NCI-H2171 (cell line): ENCODE data around the gene FXYD2.
"Not testable (repeated sequence)": the region's sequence is repeated elsewhere in the genome, so short reads cannot be mapped to it uniquely, and the experiment has no call there.

ENCODE experiments used
- DNase-seq: peaks from one replicate; lab custom pipeline; 2025; lab: John Stamatoyannopoulos, UW

FXYD2 gene

GRCh38 chr11:117820071-117820470 is 4.5 kb downstream of the FXYD2 start:
- no peak for DNase-seq

GRCh38 chr11:117819096-117820040 is 5.2 kb downstream of the FXYD2 start:
- peak; percentile 47 for DNase-seq

- no peak for DNase-seq
Measured at GRCh38 chr11:117818041-117818873, 6.3 kb downstream of the FXYD2 start.

- peak; percentile 48 for DNase-seq
Measured at GRCh38 chr11:117817368-117818040, 7.0 kb downstream of the FXYD2 start.

- no peak for DNase-seq
Measured at GRCh38 chr11:117816846-117817367, 7.6 kb downstream of the FXYD2 start.

DNA sequence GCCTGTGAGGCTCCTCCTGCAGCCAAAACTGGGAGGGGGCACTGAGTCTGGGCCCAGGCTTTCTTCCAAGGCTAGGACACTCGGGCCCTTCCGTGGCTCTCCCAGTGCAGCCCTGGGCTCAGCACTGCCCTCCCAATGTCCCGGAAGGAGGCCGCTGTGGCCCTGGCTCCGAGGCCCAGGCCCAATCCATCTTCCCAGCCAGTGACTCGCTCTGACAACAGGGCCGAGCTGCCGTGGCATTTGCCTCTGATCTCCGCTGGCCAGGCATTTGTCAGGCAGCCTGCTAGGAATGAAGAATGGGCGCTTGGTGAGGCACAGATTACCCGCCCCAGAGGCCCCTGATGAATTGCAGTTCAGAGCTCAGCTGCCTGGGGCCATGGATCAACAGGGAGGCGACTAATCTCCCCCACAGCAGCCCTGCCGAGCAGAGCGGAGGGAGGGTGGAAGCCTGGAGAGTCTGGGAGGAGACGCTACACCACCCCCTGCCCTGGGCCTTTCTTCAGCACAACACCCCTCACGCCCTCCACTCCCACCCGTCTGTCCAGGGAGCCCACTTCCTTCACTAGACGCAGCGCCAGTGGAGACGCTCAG is 8.3 kb downstream of the FXYD2 start:
- no peak for DNase-seq

- no peak for DNase-seq
Measured at GRCh38 chr11:117815262-117815803, 9.2 kb downstream of the FXYD2 start.

DNA sequence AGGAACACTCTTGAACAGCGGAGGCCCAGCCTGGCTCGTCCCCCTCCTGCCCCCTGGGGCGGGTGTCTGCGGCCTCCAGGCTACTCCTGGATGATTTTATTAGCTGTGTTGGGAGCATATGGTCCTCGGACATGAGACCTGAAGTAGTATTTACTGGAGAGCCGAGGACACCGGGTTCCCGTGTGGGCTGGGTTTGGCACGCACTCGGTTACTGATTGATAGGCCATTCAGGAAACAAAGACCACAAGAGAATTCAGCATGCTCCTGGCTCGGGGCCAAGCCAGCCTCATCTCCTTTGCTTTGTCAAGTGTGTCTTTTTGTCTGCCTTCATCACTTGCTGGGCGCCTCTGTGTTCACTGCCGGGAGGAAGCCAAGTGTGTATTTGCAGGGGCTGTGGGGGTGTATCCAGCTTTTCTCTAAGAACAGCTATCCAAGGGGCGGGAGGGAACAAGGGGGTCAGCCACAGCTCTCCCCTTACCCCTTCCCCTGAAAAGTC is 9.7 kb downstream of the FXYD2 start:
- no peak for DNase-seq

DNA sequence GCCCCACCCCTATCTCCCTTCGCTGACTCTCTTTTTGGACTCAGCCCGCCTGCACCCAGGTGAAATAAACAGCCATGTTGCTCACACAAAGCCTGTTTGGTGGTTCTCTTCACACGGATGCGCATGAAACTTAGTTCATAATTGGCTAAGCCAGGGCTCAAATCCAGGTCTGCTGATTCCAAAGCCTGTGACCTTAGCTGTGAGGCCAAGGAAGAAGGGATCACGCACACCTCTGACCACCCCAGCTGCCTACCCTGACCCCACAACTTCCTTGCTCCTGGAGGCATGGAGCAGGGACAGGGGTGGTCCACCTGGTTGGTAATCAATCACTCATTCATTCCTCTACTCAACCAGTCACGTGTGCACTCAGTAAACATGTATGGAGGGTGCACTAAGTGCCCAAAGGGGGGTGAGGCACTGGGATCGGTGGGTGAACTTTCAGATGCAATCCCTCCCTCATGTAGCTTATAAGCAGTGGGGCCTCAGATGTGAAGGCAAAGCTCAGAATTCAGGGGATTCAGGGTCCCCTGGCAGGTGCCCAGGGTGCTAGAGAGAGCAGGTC is 10.3 kb downstream of the FXYD2 start:
- DNase-seq, result no peak

GRCh38 chr11:117810056-117810451 is 14.5 kb downstream of the FXYD2 start:
- not testable (repeated sequence) for DNase-seq

DNA sequence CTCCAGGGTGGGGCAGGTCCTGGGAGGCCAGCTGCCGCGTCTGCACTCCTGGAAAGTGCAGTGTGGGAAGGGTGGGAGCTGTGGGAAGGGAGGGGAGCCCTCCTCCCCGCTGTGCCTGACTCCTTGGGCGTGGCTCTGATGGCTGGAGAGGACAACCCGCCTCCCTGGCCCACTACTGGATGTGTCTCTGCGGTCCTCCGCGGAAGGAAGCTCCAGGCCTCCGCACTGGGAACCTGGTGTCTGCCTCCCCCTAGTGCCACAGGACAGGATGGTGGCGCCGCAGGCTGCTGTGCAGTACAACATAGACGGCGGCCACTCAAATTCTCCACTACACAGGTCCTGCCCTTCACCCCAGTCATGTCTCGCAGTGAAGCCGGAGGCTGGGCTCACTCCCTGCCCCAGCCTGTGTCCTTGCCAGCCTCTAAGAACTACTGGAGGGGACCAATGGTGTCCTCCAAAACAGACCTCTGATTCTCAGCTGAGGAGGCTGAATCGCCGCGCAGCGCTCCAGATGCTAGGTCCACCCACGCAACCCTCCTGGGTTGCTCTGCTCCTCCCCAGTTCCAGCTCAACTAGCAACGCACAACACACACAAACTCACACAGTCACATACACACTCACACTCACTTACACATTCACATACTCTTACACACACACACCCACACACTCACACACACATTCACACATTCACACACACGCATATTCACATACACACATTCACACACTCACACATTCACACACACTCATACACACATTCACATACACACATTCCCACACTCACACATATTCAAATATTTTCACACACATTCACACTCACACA is 15.1 kb downstream of the FXYD2 start:
- peak; percentile 57 for DNase-seq

- no peak for DNase-seq
Measured at GRCh38 chr11:117808784-117809183, 15.8 kb downstream of the FXYD2 start.

GRCh38 chr11:117807482-117808327 is 16.8 kb downstream of the FXYD2 start:
- DNase-seq, result no peak

DNA sequence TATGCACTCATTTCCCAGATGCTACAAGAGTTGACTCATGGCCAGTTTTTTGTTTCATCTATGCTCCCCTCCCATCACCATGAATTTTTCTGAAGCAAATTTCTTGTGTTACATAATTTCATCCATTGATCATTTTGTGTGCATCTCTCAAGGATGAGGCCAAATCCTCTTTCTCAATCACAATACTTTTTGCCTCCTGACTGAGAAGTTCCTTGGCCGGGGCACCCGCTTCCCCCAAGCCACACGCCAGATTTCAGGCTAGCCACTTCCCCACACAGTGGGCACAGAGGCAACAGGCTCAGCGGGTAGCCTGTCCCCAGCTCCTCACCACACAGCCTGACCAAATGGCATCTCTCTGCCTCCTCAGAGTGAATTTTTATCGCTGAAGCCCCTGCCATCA is 17.7 kb downstream of the FXYD2 start:
- DNase-seq, result no peak

GRCh38 chr11:117805045-117805444 is 19.5 kb downstream of the FXYD2 start:
- no peak for DNase-seq

- no peak for DNase-seq
Measured at GRCh38 chr11:117803896-117804295, 20.6 kb downstream of the FXYD2 start.

GRCh38 chr11:117799634-117800033 is 24.9 kb downstream of the FXYD2 start:
- no peak for DNase-seq

GRCh38 chr11:117796872-117797529 is 27.5 kb downstream of the FXYD2 start, which contains the start of gene DSCAML1:
TSS of gene DSCAML1 (minus strand) at chr11:117797216. CDS start at chr11:117797079, 137 bp downstream.
- no peak for DNase-seq
